K562 (cell line): ENCODE data around the gene PKDCC. TPM values are rescaled to one million over a fixed set of nuclear protein-coding genes. Genes with fewer than 3 reads are reported as not detected.

Source experiments
- ATAC-seq: fragments of 200-7000 bp; cut with Tn5 transposase; 3 replicates; pipeline ENCODE4 v1.9.1; 2020; ENCODE audit warnings: moderate library complexity
- BruUV-seq: library from RNA; stranded (reverse); fragments of 400-500 nt; replicated peaks from 2 replicates; lab custom pipeline; 2021; lab: Mats Ljungman, UMichigan
- CTCF ChIA-PET: fragments of 300-600 bp; formaldehyde crosslinking; extraction: SDS; loops from one replicate; lab custom pipeline; 2021; ENCODE audit warnings: low intra/inter-chr PET ratio; lab: Yijun Ruan, JAX
- POLR2A ChIA-PET: fragments of 300-600, 350-650 bp; sonication (Branson Sonifier 250); formaldehyde crosslinking; extraction: SDS; loops from one replicate; lab custom pipeline; 2021; ENCODE audit warnings: antibody characterized with exemption, inconsistent platforms; lab: Yijun Ruan, JAX
- DNase-seq, 4 experiments: peaks; one replicate each; pipeline versions ENCODE4 v3.0.0 to v3.0.0-alpha.2; 2011 to 2018; ENCODE audit warnings: low spot score in 3 of 4, mixed read lengths in 3 of 4; ENCODE audit errors: extremely low read depth in 1 of 4
- FAIRE-seq: peaks from 2 replicates; lab custom pipeline; 2011; peaks lifted over from hg19 to GRCh38; lab: Jason Lieb, UNC
- H2AFZ ChIP-seq: 2 replicates; pipeline ENCODE4 v1.6.0; 2011; ENCODE audit warnings: low read depth, low read length, control low read depth, inconsistent platforms
- H3K27ac ChIP-seq: fragments of 200-600 bp; 3 replicates; pipeline ENCODE4 v1.8.0; 2011; ENCODE audit warnings: low read depth, mild to moderate bottlenecking, control low read depth, inconsistent platforms, low read length, moderate library complexity, mixed read lengths; ENCODE audit errors: extremely low read depth
- H3K27me3 ChIP-seq, 2 experiments: fragments of 300-600 bp in 1 of 2; 2 replicates in 1 of 2; 3 replicates in 1 of 2; pipeline versions ENCODE4 v1.6.0 to v1.8.0; 2011; ENCODE audit warnings: inconsistent platforms in 2 of 2, low read length in 2 of 2, mild to moderate bottlenecking in 1 of 2, mixed read lengths in 1 of 2, moderate library complexity in 1 of 2; ENCODE audit not compliant: control insufficient read depth in 2 of 2, insufficient read depth in 2 of 2
- H3K36me3 ChIP-seq: fragments of 300-600 bp; 3 replicates; pipeline ENCODE4 v1.8.0; 2011; ENCODE audit warnings: mild to moderate bottlenecking, low read length, inconsistent platforms; ENCODE audit not compliant: control insufficient read depth, insufficient read depth
- H3K4me1 ChIP-seq, 2 experiments: fragments of 200-600 bp in 1 of 2; replicated peaks in 1 of 2; 2 replicates in 1 of 2; 3 replicates in 1 of 2; pipeline versions ENCODE4 v1.5.1 to v1.8.0; 2011; ENCODE audit warnings: inconsistent platforms in 2 of 2, low read length in 2 of 2, mild to moderate bottlenecking in 1 of 2, mixed read lengths in 1 of 2, moderate library complexity in 1 of 2; ENCODE audit not compliant: control insufficient read depth in 2 of 2, insufficient read depth in 2 of 2
- H3K4me2 ChIP-seq: 2 replicates; pipeline ENCODE4 v1.6.1; 2011; ENCODE audit warnings: low read length, control low read depth, inconsistent platforms, mixed read lengths; ENCODE audit not compliant: insufficient read depth
- H3K4me3 ChIP-seq: fragments of 200-600 bp; sonication (generic), shearing (Covaris generic); 2 replicates; pipeline ENCODE4 v1.5.1; 2016; ENCODE audit warnings: control low read depth, inconsistent platforms
- H3K79me2 ChIP-seq: fragments of 200-600 bp; 3 replicates; pipeline ENCODE4 v1.8.0; 2011; ENCODE audit warnings: low read length, inconsistent platforms; ENCODE audit not compliant: control insufficient read depth, insufficient read depth
- H3K9ac ChIP-seq, 2 experiments: 2 replicates each; pipeline versions ENCODE4 v1.6.0 to v1.6.1; 2011; ENCODE audit warnings: low read depth in 2 of 2, low read length in 2 of 2, control low read depth in 1 of 2, inconsistent platforms in 1 of 2, mild to moderate bottlenecking in 1 of 2, mixed read lengths in 1 of 2; ENCODE audit not compliant: insufficient read depth in 1 of 2
- H3K9me1 ChIP-seq: one replicate; pipeline ENCODE4 v1.6.0; 2011; ENCODE audit warnings: inconsistent platforms, mild to moderate bottlenecking, low read length, moderate library complexity; ENCODE audit not compliant: control insufficient read depth, insufficient read depth
- H3K9me3 ChIP-seq: replicated peaks from 2 replicates; pipeline ENCODE4 v1.5.1; 2011; ENCODE audit warnings: low read depth, low read length, inconsistent platforms; ENCODE audit not compliant: control insufficient read depth, insufficient read depth
- H4K20me1 ChIP-seq: replicated peaks from 2 replicates; pipeline ENCODE4 v1.6.1; 2011; ENCODE audit warnings: low read length, inconsistent platforms, mixed read lengths; ENCODE audit not compliant: control insufficient read depth, insufficient read depth
- BRD9 ChIP-seq: fragments of 450-650 bp; IDR thresholded peaks from 2 replicates; pipeline ENCODE4 v1.6.1; 2018; ENCODE audit warnings: low read depth; ENCODE audit not compliant: partially characterized antibody
- MCM5 ChIP-seq: fragments of 450-650 bp; IDR thresholded peaks from 2 replicates; pipeline ENCODE4 v1.6.1; 2016; ENCODE audit warnings: low read depth
- NCOA2 ChIP-seq, 2 experiments: fragments of 450-650 bp; IDR thresholded peaks; 2 replicates each; pipeline ENCODE4 v1.6.1; 2018; ENCODE audit warnings: mild to moderate bottlenecking in 2 of 2, moderate library complexity in 1 of 2; ENCODE audit not compliant: partially characterized antibody in 2 of 2
- RFX1 ChIP-seq: fragments of 450-650 bp; IDR thresholded peaks from 2 replicates; pipeline ENCODE4 v1.6.1; 2016; ENCODE audit warnings: mild to moderate bottlenecking, moderate library complexity
- SMAD3 ChIP-seq: fragments of 450-650 bp; formaldehyde crosslinking; conservative IDR thresholded peaks from 2 replicates; pipeline ENCODE4 v1.4.0; 2020; ENCODE audit warnings: mild to moderate bottlenecking
- SRSF9 ChIP-seq: fragments of 200-400 bp; formaldehyde crosslinking; IDR thresholded peaks from 2 replicates; pipeline ENCODE4 v1.6.1; 2017; ENCODE audit warnings: low read depth, low read length, borderline replicate concordance
- ZFX ChIP-seq: sonication (generic); formaldehyde crosslinking; IDR thresholded peaks from 2 replicates; pipeline ENCODE4 v1.8.0; 2022; ENCODE audit warnings: mild to moderate bottlenecking, missing genetic modification reagents, moderate library complexity
- ZNF263 ChIP-seq: sonication (generic); formaldehyde crosslinking; IDR thresholded peaks from 2 replicates; pipeline ENCODE4 v1.8.0; 2022; ENCODE audit warnings: mild to moderate bottlenecking, missing genetic modification reagents, borderline replicate concordance
- WGBS: fragments of 100-300 bp; shearing (Covaris generic); methylation state at CpG from one replicate; pipeline ENCODE4 v1.1.6; 2016; ENCODE audit warnings: low coverage, mixed read lengths; ENCODE audit not compliant: insufficient coverage; ENCODE audit errors: missing lambda C conversion rate; 5-methylcytosine and 5-hydroxymethylcytosine counted together
- in situ Hi-C: fragments of 300-500 bp; cut with MboI; formaldehyde crosslinking; loops from 4 replicates; pipeline ENCODE4 v1.15.0; 2018; ENCODE audit warnings: inconsistent platforms, mixed read lengths
- intact Hi-C: fragments of 100-400 bp; cut with micrococcal nuclease; formaldehyde crosslinking; loops from 2 replicates; pipeline ENCODE4 v1.14.2; 2022
- polyA plus RNA-seq, 8 experiments: library from polyadenylated mRNA; depleted of rRNA in 4 of 8; stranded (reverse) in 5 of 8; unstranded in 3 of 8; fragments of >200 nt; fragmentation: Nextera tagmentation in 2 of 8; fragmentation: Illumina TruSeq in 1 of 8; extraction: Ambion mirVana in 2 of 8; extraction: Trizol in 1 of 8; gene quantifications; 2 replicates each; pipeline versions ENCODE4 v1.2.1 to v1.2.3, GENCODE V29; 2011 to 2014; ENCODE audit warnings: inconsistent platforms in 1 of 8, missing spikeins in 1 of 8
- total RNA-seq, 7 experiments: library from RNA; depleted of rRNA in 6 of 7; stranded (reverse); fragments of >200 nt in 6 of 7; fragmentation: Illumina TruSeq in 2 of 7; extraction: Trizol in 2 of 7; gene quantifications; 2 replicates each; pipeline versions ENCODE4 v1.2.1 to v1.2.3, GENCODE V29; 2011 to 2021; ENCODE audit warnings: low replicate concordance in 1 of 7
- TF ChIP-seq, protein P1 (sequence below), 3 experiments: IDR thresholded peaks in 2 of 3; conservative IDR thresholded peaks in 1 of 3; 2 replicates each; pipeline ENCODE4 v1.5.1; 2011 to 2012; ENCODE audit warnings: low read length in 3 of 3, mild to moderate bottlenecking in 3 of 3, control low read depth in 2 of 3, improper control_type of control experiment in 1 of 3, inconsistent platforms in 1 of 3, low read depth in 1 of 3, mixed read lengths in 1 of 3, moderate library complexity in 1 of 3; ENCODE audit not compliant: insufficient read depth in 2 of 3
- TF ChIP-seq, protein P2 (sequence below): sonication (generic); formaldehyde crosslinking; IDR thresholded peaks from 2 replicates; pipeline ENCODE4 v1.8.0; 2022; ENCODE audit warnings: missing genetic modification reagents, mild to moderate bottlenecking, moderate library complexity, borderline replicate concordance

The PKDCC gene
- total and polyA plus RNA-seq, 9 of the 15 experiments (the other 6 are each of a cell fraction or from before 2014, with no cell fraction given) = 0.62 to 14.8 (median 1.3) TPM; not detected in 2

DNA sequence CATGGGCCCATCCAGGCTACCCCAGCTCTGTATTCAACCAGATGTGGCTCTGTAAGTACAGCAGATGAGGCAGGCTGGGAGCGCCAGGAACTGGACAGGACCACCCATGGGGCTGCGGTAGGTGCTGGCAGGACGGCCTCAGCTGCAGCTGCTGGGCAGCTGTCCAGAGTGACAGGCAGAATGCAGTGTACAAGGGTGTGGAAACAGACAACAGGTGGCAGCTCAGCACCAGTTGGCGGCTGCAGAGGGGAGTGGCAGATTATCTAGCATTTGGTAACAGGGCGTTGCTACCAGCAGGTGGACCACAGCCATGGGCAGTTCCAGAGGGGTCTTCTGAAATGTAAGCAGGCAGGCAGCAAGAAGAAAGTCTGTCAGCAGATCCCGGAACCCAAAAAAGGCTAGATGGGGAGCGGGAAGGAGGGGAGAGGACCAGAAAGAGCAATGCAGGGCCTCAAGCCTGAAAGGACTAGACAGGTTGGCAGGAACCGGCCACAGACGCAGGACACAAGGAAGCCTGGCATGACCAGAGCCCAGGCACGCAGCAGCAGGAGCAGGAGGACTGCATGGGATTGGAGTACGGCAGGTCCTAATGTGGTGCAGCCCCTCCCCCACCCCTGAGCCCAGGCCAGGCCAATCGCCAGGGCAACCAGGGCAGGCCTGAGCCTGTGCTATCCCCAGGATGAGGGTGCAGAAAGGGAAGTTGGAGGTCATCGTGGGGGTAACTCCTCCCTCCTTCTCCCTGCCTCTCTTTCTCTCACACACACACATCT is 24.7 kb downstream of the PKDCC start:
- Histone ChIP-seq H3K9ac (no peak overlapping the region), H3K27me3 (peaks cover 9 to 28% of the 10 kb centered on the region in 2 experiments; a peak in 3 of 5 replicates), H3K27ac (no peak overlapping the region), H3K4me1 (peaks cover 0 to 8% of the 10 kb centered on the region in 2 experiments; a peak in 1 of 5 replicates), H3K9me1 (no peaks in the 10 kb centered on the region), H3K4me3 (no peak overlapping the region), H3K79me2 (no peaks in the 10 kb centered on the region), H4K20me1 (peaks cover 4% of the 10 kb centered on the region; the same call in 1 of the 2 replicates), H2AFZ (no peak overlapping the region), H3K36me3 (no peaks in the 10 kb centered on the region), H3K4me2 (no peak overlapping the region), H3K9me3 (no peaks in the 10 kb centered on the region)
- DNase-seq (no peak), ATAC-seq (peak; percentile 37; the same call in 2 of the 3 replicates), FAIRE-seq (no peak)
- ChIA-PET CTCF (no interaction called here), POLR2A (interaction anchor here (1.5 kb wide), 1 partner anchor 11 kb away, joined by 3 read pairs; no protein-coding TSS in a partner anchor)
- intact Hi-C loops (no loop called here), in situ Hi-C loops (no loop called here)
- no TSS peak for BruUV-seq
- no peak for TF ChIP-seq NCOA2 (IDR thresholded peaks at IDR 0.05; ENCODE audit: partially characterized antibody in 2 of 2)
- TF ChIP-seq, protein P1, sequence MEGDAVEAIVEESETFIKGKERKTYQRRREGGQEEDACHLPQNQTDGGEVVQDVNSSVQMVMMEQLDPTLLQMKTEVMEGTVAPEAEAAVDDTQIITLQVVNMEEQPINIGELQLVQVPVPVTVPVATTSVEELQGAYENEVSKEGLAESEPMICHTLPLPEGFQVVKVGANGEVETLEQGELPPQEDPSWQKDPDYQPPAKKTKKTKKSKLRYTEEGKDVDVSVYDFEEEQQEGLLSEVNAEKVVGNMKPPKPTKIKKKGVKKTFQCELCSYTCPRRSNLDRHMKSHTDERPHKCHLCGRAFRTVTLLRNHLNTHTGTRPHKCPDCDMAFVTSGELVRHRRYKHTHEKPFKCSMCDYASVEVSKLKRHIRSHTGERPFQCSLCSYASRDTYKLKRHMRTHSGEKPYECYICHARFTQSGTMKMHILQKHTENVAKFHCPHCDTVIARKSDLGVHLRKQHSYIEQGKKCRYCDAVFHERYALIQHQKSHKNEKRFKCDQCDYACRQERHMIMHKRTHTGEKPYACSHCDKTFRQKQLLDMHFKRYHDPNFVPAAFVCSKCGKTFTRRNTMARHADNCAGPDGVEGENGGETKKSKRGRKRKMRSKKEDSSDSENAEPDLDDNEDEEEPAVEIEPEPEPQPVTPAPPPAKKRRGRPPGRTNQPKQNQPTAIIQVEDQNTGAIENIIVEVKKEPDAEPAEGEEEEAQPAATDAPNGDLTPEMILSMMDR (IDR thresholded peaks at IDR 0.05 in 2 of 3, conservative IDR thresholded peaks at IDR 0.05 in 1 of 3; ENCODE audit: insufficient read depth in 2 of 3, low read depth in 1 of 3, low read length in 3 of 3) = peak; percentile 3 to 28 (median 15); a peak in 2 of 6 replicates
- no peak for TF ChIP-seq SMAD3 (CRISPR knock-in tag)
- no peak for TF ChIP-seq BRD9
- no peak for TF ChIP-seq MCM5
- TF ChIP-seq ZNF263 (CRISPR knock-in tag) = no peak
- TF ChIP-seq ZFX (CRISPR knock-in tag) = 0 out of 2 replicates have a peak, but pooled peaks have one; percentile 23
- TF ChIP-seq, protein P2, sequence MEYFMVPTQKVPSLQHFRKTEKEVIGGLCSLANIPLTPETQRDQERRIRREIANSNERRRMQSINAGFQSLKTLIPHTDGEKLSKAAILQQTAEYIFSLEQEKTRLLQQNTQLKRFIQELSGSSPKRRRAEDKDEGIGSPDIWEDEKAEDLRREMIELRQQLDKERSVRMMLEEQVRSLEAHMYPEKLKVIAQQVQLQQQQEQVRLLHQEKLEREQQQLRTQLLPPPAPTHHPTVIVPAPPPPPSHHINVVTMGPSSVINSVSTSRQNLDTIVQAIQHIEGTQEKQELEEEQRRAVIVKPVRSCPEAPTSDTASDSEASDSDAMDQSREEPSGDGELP = peak; percentile 24; the same call in 1 of the 2 replicates
- peak; percentile 23; the same call in 1 of the 2 replicates for TF ChIP-seq RFX1
- no peak for TF ChIP-seq SRSF9
- 1% methylated on average over 12 of the region's 13 CpGs for WGBS
